ENCODE data around the gene PTRH1.

Gene PTRH1

DNA sequence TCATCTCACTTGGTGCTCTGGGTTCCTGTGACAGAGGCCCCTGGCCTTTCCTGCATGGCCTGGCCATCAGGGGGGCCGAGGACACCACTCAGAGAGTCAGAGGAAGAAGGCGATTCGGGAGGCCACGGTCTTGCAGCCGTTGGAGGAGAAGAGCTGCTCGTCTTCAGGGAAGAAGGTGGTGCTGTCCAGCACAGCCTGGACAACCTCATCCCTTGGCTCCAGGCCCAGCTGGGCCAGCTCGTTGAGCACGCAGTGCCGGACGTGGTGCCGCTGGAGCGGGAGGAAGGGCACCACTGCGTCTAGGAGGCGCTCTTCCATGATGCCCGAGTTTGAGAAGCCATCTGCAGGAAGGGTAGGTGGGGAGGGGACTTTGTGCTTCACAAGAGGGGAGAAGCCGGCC is 16.5 kb upstream of the PTRH1 start:
- TF ChIP-seq, protein P1, sequence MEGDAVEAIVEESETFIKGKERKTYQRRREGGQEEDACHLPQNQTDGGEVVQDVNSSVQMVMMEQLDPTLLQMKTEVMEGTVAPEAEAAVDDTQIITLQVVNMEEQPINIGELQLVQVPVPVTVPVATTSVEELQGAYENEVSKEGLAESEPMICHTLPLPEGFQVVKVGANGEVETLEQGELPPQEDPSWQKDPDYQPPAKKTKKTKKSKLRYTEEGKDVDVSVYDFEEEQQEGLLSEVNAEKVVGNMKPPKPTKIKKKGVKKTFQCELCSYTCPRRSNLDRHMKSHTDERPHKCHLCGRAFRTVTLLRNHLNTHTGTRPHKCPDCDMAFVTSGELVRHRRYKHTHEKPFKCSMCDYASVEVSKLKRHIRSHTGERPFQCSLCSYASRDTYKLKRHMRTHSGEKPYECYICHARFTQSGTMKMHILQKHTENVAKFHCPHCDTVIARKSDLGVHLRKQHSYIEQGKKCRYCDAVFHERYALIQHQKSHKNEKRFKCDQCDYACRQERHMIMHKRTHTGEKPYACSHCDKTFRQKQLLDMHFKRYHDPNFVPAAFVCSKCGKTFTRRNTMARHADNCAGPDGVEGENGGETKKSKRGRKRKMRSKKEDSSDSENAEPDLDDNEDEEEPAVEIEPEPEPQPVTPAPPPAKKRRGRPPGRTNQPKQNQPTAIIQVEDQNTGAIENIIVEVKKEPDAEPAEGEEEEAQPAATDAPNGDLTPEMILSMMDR (IDR thresholded peaks at IDR 0.05; ENCODE audit: insufficient read depth, low read depth, low read length, missing control alignments): no peak
- H3K4me3 ChIP-seq (ENCODE audit: low read depth, low read length): no peak overlapping the region
- DNase-seq (ENCODE audit: low read depth): no peak

DNA sequence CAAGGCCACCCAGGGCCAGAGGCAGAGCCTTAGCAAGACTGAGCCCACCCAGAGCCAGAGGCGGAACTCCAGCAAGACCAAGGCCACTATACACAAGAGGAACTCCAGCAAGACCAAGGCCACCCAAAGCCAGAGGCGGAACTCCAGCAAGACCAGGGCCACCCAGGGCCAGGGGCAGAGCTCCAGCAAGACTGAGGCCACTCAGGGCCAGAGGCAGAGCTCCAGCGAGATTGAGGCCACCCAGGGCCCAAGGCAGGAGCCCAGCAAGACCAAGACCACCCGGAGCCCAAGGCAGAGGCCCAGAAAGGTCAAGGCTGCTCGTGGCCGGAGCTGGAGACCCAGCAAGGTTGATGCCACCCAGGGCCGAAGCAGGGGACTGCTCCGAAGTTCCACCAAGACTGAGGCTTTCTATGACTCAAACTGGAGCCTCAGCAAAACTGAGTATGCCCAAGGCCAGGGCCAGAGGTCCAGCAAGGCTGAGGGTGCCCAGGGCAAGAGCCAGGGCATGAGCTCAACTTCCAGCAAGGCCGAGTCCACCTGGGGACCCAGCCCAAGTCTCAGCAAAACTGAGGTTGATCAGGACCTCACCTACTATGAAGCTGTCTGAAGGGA is 15.4 kb upstream of the PTRH1 start:
- TF ChIP-seq, protein P1 (IDR thresholded peaks at IDR 0.05; ENCODE audit: insufficient read depth, low read depth, low read length, missing control alignments): no peak
- no peak for DNase-seq (ENCODE audit: low read depth)
- H3K4me3 ChIP-seq (ENCODE audit: low read depth, low read length): no peak overlapping the region

DNA sequence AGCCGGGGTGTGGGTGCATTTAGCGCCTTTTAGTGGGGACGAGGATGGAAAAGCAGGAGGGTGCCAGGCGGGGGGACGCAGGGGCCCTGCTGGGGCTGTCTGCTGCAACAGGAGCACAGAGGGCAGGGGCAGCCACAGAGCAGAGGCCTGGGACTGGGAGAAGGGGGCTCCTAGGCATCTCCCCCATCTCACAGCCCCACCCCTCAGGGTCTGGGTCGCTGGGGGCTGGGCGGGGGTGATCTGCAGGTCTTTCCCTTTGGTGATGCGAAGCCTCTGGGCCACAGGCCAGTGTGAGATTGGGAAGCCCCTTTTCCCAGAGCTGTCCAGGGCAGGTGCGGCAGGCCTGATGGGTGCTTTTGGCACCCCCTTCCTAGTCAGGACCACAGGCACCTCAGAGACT is 14.8 kb upstream of the PTRH1 start:
- DNase-seq (ENCODE audit: low read depth): no peak
- H3K4me3 ChIP-seq (ENCODE audit: low read depth, low read length): no peak overlapping the region
- TF ChIP-seq, protein P1 (IDR thresholded peaks at IDR 0.05; ENCODE audit: insufficient read depth, low read depth, low read length, missing control alignments): no peak

DNA sequence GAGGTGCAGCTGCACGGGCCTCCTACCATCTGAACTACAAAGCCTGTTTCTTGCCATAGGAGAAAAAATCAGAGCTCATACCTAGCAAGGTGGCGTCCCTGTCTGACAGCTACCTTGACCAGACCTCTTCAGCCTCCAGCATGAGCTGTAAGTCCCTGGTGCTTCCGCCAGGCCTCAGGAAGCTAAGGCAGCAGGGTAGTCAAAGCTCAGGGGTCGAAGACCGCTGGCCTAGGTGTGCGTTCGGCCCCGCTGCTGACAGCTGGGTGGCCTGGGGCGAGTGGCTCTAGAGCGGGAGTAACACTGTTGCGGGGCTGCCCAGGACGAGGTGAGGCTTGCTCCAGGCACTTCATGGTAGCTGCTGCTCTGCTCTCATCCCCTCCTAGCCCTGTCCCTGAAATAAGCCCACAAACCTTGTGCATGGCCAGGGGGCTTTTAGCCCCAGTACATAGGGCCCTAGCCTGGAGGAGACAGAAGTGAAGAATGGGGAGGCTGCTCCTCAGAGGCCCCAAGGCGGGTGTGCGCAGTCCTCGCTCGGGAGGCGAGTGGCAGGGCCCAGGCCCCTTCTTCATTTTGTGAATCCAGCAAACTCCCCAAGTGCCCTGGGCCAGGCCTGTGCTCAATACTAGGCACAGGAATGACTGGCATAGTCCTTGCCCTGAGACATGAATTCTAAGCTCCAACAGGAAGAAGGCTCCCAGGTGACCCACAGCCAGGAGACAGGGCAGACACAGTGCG is 14.2 kb upstream of the PTRH1 start:
- no peak overlapping the region for H3K4me3 ChIP-seq (ENCODE audit: low read depth, low read length)
- TF ChIP-seq, protein P1 (IDR thresholded peaks at IDR 0.05; ENCODE audit: insufficient read depth, low read depth, low read length, missing control alignments): no peak
- DNase-seq (ENCODE audit: low read depth): no peak

DNA sequence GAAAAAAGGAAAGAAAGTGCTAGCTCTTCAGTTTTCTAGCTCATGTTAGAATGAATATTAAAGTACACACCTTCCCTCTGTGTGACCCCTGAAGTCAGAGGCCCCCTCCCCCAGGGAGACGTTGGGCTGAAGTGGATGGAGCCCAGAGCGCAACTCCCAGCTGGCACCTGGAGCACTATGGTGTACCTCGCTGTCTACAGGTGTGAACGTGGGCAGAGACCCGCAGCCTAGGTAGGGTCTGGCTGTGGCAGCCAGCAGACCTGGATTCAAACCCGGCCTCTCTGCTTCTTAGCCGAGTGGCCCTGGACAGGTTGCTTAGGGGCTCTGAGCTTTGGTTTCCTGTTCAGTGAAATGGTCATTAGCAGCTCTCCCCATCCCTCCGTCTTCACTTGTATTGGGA is 13.3 kb upstream of the PTRH1 start:
- DNase-seq (ENCODE audit: low read depth): no peak
- TF ChIP-seq, protein P1 (IDR thresholded peaks at IDR 0.05; ENCODE audit: insufficient read depth, low read depth, low read length, missing control alignments): no peak
- H3K4me3 ChIP-seq (ENCODE audit: low read depth, low read length): no peak overlapping the region

DNA sequence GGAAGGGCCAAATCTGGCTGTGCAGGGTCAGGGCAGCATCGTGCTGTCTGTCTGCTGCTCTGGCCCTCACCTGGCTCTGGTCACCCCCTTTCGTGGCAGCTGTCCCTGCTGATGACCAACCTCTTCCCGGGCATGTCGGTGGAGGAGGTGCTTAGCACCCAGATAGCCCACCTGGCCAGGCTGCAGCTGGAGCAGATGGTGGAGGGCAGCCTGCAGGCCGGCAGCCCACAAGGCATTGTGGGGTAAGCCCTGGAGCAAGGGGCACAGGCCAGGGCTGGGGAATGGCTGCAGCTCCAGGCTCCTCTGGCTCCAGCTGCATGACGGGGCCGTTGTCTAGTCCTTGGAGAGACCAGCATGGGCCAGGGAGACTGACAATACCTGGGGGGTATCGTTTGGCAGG is 11.4 kb upstream of the PTRH1 start:
- TF ChIP-seq, protein P1 (IDR thresholded peaks at IDR 0.05; ENCODE audit: insufficient read depth, low read depth, low read length, missing control alignments): no peak
- no peak overlapping the region for H3K4me3 ChIP-seq (ENCODE audit: low read depth, low read length)
- DNase-seq (ENCODE audit: low read depth): no peak

Measured in GM12865 (cell line).